Endothelial cell (in vitro differentiated cells): ENCODE data around the gene DISC1. TPM values are rescaled to one million over a fixed set of nuclear protein-coding genes. Genes with fewer than 3 reads are reported as not detected.

Experiments used
- DNase-seq: peaks from one replicate; pipeline ENCODE4 v3.0.0; 2021; ENCODE audit warnings: low spot score
- H3K27ac Mint-ChIP-seq: one replicate; pipeline ENCODE4 v1.8.0; 2021; ENCODE audit warnings: mixed read lengths, inconsistent platforms; ENCODE audit not compliant: unreplicated experiment
- H3K27me3 Mint-ChIP-seq: one replicate; pipeline ENCODE4 v1.8.0; 2021; ENCODE audit warnings: mild to moderate bottlenecking, moderate library complexity, mixed read lengths, inconsistent platforms; ENCODE audit not compliant: unreplicated experiment
- H3K36me3 Mint-ChIP-seq: one replicate; pipeline ENCODE4 v1.8.0; 2021; ENCODE audit warnings: mild to moderate bottlenecking, low read depth, mixed read lengths, inconsistent platforms; ENCODE audit not compliant: unreplicated experiment
- H3K4me1 Mint-ChIP-seq: one replicate; pipeline ENCODE4 v1.8.0; 2021; ENCODE audit warnings: mild to moderate bottlenecking, mixed read lengths, inconsistent platforms; ENCODE audit not compliant: unreplicated experiment
- H3K4me3 Mint-ChIP-seq: one replicate; pipeline ENCODE4 v1.8.0; 2021; ENCODE audit warnings: mild to moderate bottlenecking, mixed read lengths, inconsistent platforms; ENCODE audit not compliant: unreplicated experiment
- H3K9me3 Mint-ChIP-seq: one replicate; pipeline ENCODE4 v1.8.0; 2021; ENCODE audit warnings: mixed read lengths, inconsistent platforms; ENCODE audit not compliant: unreplicated experiment
- total RNA-seq: library from RNA; stranded (reverse); fragmentation: NEBNext Ultra II Directional; extraction: Animal tissue kit (Norgen Biotek cat#: 25700); gene quantifications from one replicate; pipeline ENCODE4 v1.2.1, GENCODE V29; 2021; ENCODE audit not compliant: unreplicated experiment
- TF ChIP-seq, protein P1 (sequence below): fragments of 200-600 bp; sonication (generic); IDR thresholded peaks from one replicate; pipeline ENCODE4 v1.5.0; 2021; ENCODE audit warnings: antibody characterized with exemption; ENCODE audit not compliant: unreplicated experiment

Gene DISC1
- total RNA-seq, 1 donor from 2014 or later, result 82.5 TPM

DNA sequence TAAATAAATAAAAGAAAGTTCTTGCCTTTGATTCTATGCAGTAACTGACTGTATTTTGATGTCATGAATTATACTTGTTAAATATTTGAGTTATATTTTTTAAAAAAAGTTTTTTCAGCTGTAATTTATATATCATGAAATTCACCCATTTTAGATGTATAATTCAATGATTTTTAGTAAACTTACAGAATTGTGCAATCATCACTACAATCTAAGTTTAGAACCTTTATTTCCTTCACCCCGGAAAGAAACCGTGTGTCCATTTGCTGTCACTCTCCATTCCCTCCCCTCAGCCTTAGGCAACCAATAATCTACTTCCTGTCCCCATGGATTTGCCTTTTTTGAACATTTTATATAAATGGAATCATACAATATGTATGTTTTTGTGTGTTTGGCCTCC lies 32.5 kb upstream of the DISC1 start:
- Mint-ChIP-seq H3K4me1 (peaks cover 7% of the 10 kb centered on the region), H3K9me3 (no peaks in the 10 kb centered on the region), H3K36me3 (no peaks in the 10 kb centered on the region), H3K4me3 (no peak overlapping the region), H3K27ac (no peak overlapping the region), H3K27me3 (no peaks in the 10 kb centered on the region)
- DNase-seq, result no peak
- TF ChIP-seq, protein P1, sequence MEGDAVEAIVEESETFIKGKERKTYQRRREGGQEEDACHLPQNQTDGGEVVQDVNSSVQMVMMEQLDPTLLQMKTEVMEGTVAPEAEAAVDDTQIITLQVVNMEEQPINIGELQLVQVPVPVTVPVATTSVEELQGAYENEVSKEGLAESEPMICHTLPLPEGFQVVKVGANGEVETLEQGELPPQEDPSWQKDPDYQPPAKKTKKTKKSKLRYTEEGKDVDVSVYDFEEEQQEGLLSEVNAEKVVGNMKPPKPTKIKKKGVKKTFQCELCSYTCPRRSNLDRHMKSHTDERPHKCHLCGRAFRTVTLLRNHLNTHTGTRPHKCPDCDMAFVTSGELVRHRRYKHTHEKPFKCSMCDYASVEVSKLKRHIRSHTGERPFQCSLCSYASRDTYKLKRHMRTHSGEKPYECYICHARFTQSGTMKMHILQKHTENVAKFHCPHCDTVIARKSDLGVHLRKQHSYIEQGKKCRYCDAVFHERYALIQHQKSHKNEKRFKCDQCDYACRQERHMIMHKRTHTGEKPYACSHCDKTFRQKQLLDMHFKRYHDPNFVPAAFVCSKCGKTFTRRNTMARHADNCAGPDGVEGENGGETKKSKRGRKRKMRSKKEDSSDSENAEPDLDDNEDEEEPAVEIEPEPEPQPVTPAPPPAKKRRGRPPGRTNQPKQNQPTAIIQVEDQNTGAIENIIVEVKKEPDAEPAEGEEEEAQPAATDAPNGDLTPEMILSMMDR, result no peak

DNA sequence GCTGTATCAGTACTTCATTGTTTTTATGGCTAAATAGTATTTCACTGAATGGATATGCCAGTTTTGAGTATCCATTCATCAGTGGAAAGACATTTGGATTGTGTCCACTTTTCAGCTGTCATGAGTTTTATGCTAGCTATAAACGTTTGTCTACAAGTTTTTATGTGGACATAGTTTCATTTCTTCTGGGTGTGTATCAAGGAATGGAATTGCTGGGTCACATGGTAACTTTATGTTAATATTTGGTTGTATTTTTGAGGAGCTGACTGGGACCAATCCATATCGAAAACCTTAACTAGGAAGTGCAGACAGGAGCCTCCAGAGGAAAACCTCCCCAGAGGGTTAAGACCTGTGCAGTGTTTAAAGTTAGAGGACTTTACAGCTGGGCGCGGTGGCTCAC lies 31.8 kb upstream of the DISC1 start:
- H3K4me3 Mint-ChIP-seq, result no peak overlapping the region
- peaks cover 7% of the 10 kb centered on the region for H3K4me1 Mint-ChIP-seq
- no peaks in the 10 kb centered on the region for H3K27me3 Mint-ChIP-seq
- TF ChIP-seq, protein P1, result no peak
- no peak for DNase-seq
- H3K36me3 Mint-ChIP-seq, result no peaks in the 10 kb centered on the region
- no peak overlapping the region for H3K27ac Mint-ChIP-seq
- no peaks in the 10 kb centered on the region for H3K9me3 Mint-ChIP-seq

DNA sequence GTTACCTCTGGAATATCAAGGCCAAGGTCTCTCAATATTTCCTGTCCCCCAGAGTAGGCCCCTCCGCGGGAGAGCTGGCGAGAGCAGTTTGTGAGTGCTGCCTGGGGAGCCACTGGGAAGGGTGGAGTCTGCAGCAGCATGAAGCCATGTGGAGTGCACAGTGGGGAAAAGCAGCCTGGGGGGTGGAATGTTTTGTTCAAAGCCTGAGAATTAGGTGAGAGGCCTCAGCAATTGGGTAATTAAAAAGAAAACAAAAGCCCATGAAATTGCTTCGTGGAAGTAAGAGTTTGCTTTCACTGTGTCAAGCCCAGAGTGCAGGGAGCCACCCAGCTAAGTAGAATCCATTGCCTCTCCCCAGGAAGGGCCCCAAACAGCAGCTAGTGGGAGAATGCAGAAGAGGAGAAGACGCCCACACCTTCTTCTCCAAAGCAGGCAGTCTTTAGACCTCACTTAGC lies 30.2 kb upstream of the DISC1 start:
- Mint-ChIP-seq H3K36me3 (no peaks in the 10 kb centered on the region), H3K9me3 (no peaks in the 10 kb centered on the region), H3K27me3 (no peaks in the 10 kb centered on the region), H3K4me1 (peaks cover 4% of the 10 kb centered on the region), H3K4me3 (no peak overlapping the region), H3K27ac (no peak overlapping the region)
- DNase-seq, result no peak
- TF ChIP-seq, protein P1, result no peak

DNA sequence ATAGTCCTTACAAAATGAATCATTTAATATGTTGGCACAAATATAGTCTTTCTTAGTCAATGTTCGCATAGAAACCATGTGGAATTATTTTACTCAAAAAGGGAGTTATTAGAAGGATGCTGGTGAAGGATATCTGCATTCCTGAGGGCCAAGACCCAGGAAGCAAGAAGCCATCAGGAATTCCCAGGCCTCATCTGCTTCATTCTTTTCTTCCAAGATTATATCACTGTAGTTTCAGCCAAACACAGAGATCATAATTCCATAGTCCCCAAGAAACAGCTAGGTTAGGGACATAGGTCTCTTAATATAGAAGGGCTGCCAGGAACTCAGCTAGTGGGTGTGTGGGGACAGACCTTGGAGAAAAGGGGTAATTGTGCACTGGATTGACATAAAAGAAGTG lies 28.6 kb upstream of the DISC1 start:
- H3K9me3 Mint-ChIP-seq, result no peaks in the 10 kb centered on the region
- H3K4me3 Mint-ChIP-seq, result no peak overlapping the region
- no peaks in the 10 kb centered on the region for H3K27me3 Mint-ChIP-seq
- TF ChIP-seq, protein P1, result no peak
- H3K36me3 Mint-ChIP-seq, result no peaks in the 10 kb centered on the region
- no peak overlapping the region for H3K27ac Mint-ChIP-seq
- H3K4me1 Mint-ChIP-seq, result peaks cover 4% of the 10 kb centered on the region
- no peak for DNase-seq

DNA sequence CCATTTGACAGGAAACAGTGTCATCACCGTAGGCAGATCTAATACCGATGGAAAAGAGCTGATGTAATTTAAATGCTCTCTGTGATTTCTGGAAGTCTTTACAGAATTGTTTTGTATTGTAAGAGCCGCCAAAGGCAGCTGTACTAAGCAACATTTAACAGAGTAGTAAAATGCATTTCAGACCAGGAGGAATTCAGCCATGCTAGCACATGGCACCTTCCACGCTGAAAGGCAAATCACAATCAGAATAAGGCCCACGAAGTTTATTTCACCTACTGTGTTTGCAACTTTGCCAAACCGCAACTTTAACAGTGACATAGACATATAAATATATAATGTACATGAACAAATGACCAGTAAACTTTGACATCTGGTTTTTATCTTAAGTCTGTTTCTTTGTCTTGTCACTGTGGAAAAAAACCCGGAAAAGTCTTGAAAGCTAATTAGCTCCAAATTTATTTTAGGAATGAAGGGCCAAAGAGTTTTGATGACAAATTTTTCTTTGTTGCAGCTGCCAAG lies 26.1 kb upstream of the DISC1 start:
- no peaks in the 10 kb centered on the region for H3K9me3 Mint-ChIP-seq
- H3K27me3 Mint-ChIP-seq, result no peaks in the 10 kb centered on the region
- DNase-seq, result no peak
- TF ChIP-seq, protein P1, result no peak
- peaks cover 11% of the 10 kb centered on the region for H3K4me1 Mint-ChIP-seq
- H3K4me3 Mint-ChIP-seq, result no peak overlapping the region
- no peaks in the 10 kb centered on the region for H3K36me3 Mint-ChIP-seq
- no peak overlapping the region for H3K27ac Mint-ChIP-seq
